HCT116 (cell line): ENCODE data around the gene MEIS2. TPM values are rescaled to one million over a fixed set of nuclear protein-coding genes. Genes with fewer than 3 reads are reported as not detected.

ENCODE experiments used
- ATAC-seq: fragments of 200-7000 bp; cut with Tn5 transposase; 2 replicates; pipeline ENCODE4 v1.9.1; 2020; ENCODE audit warnings: mild to moderate bottlenecking, moderate library complexity
- BruUV-seq: library from RNA; stranded (reverse); fragments of 400-500 nt; replicated peaks from 2 replicates; lab custom pipeline; 2021; lab: Mats Ljungman, UMichigan
- CTCF ChIA-PET: fragments of 300-600 bp; sonication (Branson Sonifier 250); formaldehyde crosslinking; loops from one replicate; lab custom pipeline; 2021; ENCODE audit warnings: antibody characterized with exemption; lab: Charles Lee
- POLR2A ChIA-PET: fragments of 300-600, 350-600 bp; sonication (Branson Sonifier 250); formaldehyde crosslinking; loops from one replicate; lab custom pipeline; 2021; ENCODE audit warnings: antibody characterized with exemption; lab: Charles Lee
- RAD21 ChIA-PET, 2 experiments: fragments of 300-600 bp; sonication (Branson Sonifier 250); formaldehyde crosslinking; loops; one replicate each; lab custom pipeline; 2023; ENCODE audit warnings: low total read pairs in 2 of 2; ENCODE audit not compliant: uncharacterized antibody in 2 of 2, unreplicated experiment in 2 of 2, low non-redundant PET in 1 of 2; lab: Charles Lee
- DNase-seq: peaks from one replicate; pipeline ENCODE4 v3.0.0-alpha.2; 2010; ENCODE audit warnings: low read depth, low spot score
- H2AFZ ChIP-seq: fragments of 200-600 bp; shearing (Covaris generic), sonication (generic); 2 replicates; pipeline ENCODE4 v1.6.1; 2017; ENCODE audit warnings: low read depth, mixed run types, mixed read lengths, antibody characterized with exemption, low read length; ENCODE audit not compliant: poor library complexity, severe bottlenecking
- H3K27ac ChIP-seq: 2 replicates; pipeline ENCODE4 v1.5.1; 2012; ENCODE audit warnings: low read depth, low read length
- H3K27me3 ChIP-seq: fragments of 200-600 bp; sonication (generic); 2 replicates; pipeline ENCODE4 v1.6.1; 2016; ENCODE audit warnings: mixed run types, low read length, mixed read lengths; ENCODE audit not compliant: insufficient read depth
- H3K36me3 ChIP-seq, 2 experiments: fragments of 200-500 bp in 1 of 2; fragments of 200-600 bp in 1 of 2; sonication (Bioruptor generic) in 1 of 2; sonication (generic) in 1 of 2; 2 replicates each; pipeline versions ENCODE4 v1.5.1 to v1.6.1; 2014 to 2016; ENCODE audit warnings: low read length in 2 of 2, inconsistent platforms in 1 of 2, mixed read lengths in 1 of 2, mixed run types in 1 of 2; ENCODE audit not compliant: insufficient read depth in 2 of 2, control insufficient read depth in 1 of 2
- H3K4me1 ChIP-seq, 2 experiments: fragments of 200-600 bp in 1 of 2; sonication (generic) in 1 of 2; 2 replicates each; pipeline versions ENCODE4 v1.5.1 to v1.6.1; 2012 to 2017; ENCODE audit warnings: low read length in 2 of 2, inconsistent platforms in 1 of 2, mild to moderate bottlenecking in 1 of 2, mixed read lengths in 1 of 2, mixed run types in 1 of 2, moderate library complexity in 1 of 2; ENCODE audit not compliant: insufficient read depth in 2 of 2, control insufficient read depth in 1 of 2
- H3K4me2 ChIP-seq: fragments of 200-600 bp; sonication (generic); 2 replicates; pipeline ENCODE4 v1.6.1; 2017; ENCODE audit warnings: mixed run types, low read length, mixed read lengths
- H3K4me3 ChIP-seq, 2 experiments: fragments of 200-600 bp in 1 of 2; sonication (generic) in 1 of 2; replicated peaks in 1 of 2; 2 replicates each; pipeline ENCODE4 v1.5.1; 2011 to 2016; ENCODE audit warnings: low read length in 2 of 2, control low read depth in 1 of 2, low read depth in 1 of 2, mild to moderate bottlenecking in 1 of 2, mixed read lengths in 1 of 2, mixed run types in 1 of 2
- H3K79me2 ChIP-seq: fragments of 200-600 bp; sonication (generic); 2 replicates; pipeline ENCODE4 v1.6.1; 2017; ENCODE audit warnings: mild to moderate bottlenecking, mixed run types, low read length, moderate library complexity, mixed read lengths; ENCODE audit not compliant: insufficient read depth
- H3K9ac ChIP-seq: fragments of 200-600 bp; sonication (generic); 2 replicates; pipeline ENCODE4 v1.6.1; 2016; ENCODE audit warnings: low read length, mixed read lengths
- H3K9me2 ChIP-seq: fragments of 200-600 bp; sonication (generic), shearing (Covaris generic); 2 replicates; pipeline ENCODE4 v1.6.1; 2017; ENCODE audit warnings: mixed run types, mild to moderate bottlenecking, moderate library complexity; ENCODE audit not compliant: insufficient read depth
- H3K9me3 ChIP-seq, 2 experiments: fragments of 200-500 bp in 1 of 2; fragments of 200-600 bp in 1 of 2; sonication (Bioruptor generic) in 1 of 2; sonication (generic) in 1 of 2; 2 replicates each; pipeline ENCODE4 v1.6.1; 2014 to 2017; ENCODE audit warnings: low read length in 2 of 2, mixed read lengths in 2 of 2, inconsistent platforms in 1 of 2, low read depth in 1 of 2, mild to moderate bottlenecking in 1 of 2, mixed run types in 1 of 2, moderate library complexity in 1 of 2; ENCODE audit not compliant: control insufficient read depth in 1 of 2, insufficient read depth in 1 of 2
- H4K20me1 ChIP-seq: fragments of 200-600 bp; sonication (generic), shearing (Covaris generic); 2 replicates; pipeline ENCODE4 v1.6.1; 2017; ENCODE audit warnings: mixed run types, mild to moderate bottlenecking, moderate library complexity; ENCODE audit not compliant: insufficient read depth
- CEBPB ChIP-seq: IDR thresholded peaks from 2 replicates; pipeline ENCODE4 v1.6.1; 2012; ENCODE audit warnings: low read depth
- FOSL1 ChIP-seq: IDR thresholded peaks from 2 replicates; pipeline ENCODE4 v1.6.1; 2012; ENCODE audit warnings: low read depth
- JUND ChIP-seq: IDR thresholded peaks from 2 replicates; pipeline ENCODE4 v1.6.1; 2012
- POLR2A ChIP-seq: IDR thresholded peaks from 2 replicates; pipeline ENCODE4 v1.7.0; 2011; ENCODE audit warnings: borderline replicate concordance; ENCODE audit not compliant: insufficient read depth, insufficient read length; ENCODE audit errors: extremely low read depth
- SIN3A ChIP-seq: IDR thresholded peaks from 2 replicates; pipeline ENCODE4 v1.6.1; 2012; ENCODE audit warnings: low read depth
- SP1 ChIP-seq: IDR thresholded peaks from 2 replicates; pipeline ENCODE4 v1.6.1; 2012; ENCODE audit warnings: low read depth
- TCF7L2 ChIP-seq: IDR thresholded peaks from 2 replicates; pipeline ENCODE4 v1.7.0; 2011; ENCODE audit warnings: borderline replicate concordance, inconsistent platforms; ENCODE audit not compliant: insufficient read depth, insufficient read length; ENCODE audit errors: extremely low read depth
- intact Hi-C: fragments of 100-400 bp; cut with micrococcal nuclease; formaldehyde crosslinking; loops from 2 replicates; pipeline ENCODE4 v1.10.0; 2022
- total RNA-seq: library from RNA; stranded (reverse); gene quantifications from one replicate; pipeline ENCODE4 v1.2.1, GENCODE V29; 2021; ENCODE audit not compliant: unreplicated experiment
- TF ChIP-seq, protein P1 (sequence below): IDR thresholded peaks from 2 replicates; pipeline ENCODE4 v1.6.1; 2012
- TF ChIP-seq, protein P2 (sequence below): IDR thresholded peaks from 2 replicates; pipeline ENCODE4 v1.6.1; 2011; ENCODE audit warnings: mild to moderate bottlenecking, low read length, moderate library complexity; ENCODE audit not compliant: insufficient replicate concordance; ENCODE audit errors: extremely low read depth
- TF ChIP-seq, protein P3 (sequence below): IDR thresholded peaks from 2 replicates; pipeline ENCODE4 v1.6.1; 2012; ENCODE audit warnings: low read depth

Gene MEIS2
- total RNA-seq, 1 experiment from 2014 or later = 11.5 TPM

DNA sequence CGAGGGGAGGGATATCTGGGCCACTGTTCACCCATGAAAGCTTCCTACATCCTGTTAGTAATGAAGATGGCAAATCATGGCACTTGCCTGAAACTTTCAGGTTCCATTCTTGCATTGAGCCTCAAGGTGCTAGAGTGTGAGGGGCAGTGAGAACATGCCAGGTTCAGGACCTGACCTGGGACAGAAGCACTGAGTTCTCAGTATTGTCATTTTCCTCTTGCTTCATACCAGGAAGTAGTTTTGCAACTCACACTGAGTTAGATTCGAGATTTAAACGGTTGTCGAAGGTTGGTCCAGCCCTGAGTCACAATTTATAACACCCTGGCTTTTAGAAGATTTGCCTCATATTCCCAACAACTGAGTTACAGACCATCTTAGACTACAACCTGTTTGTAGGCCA lies 11.8 kb upstream of the MEIS2 start:
- no TSS peak for BruUV-seq
- no peak for ATAC-seq
- intact Hi-C loops = no loop called here

More for the DNA sequence above, 11.8 kb upstream of the MEIS2 start:
- no peak overlapping the region for H3K4me2 ChIP-seq
- POLR2A ChIA-PET = no interaction called here
- CTCF ChIA-PET = no interaction called here
- RAD21 ChIA-PET = no interaction called here
- H3K4me1 ChIP-seq = no peaks in the 10 kb centered on the region
- H3K4me3 ChIP-seq = no peak overlapping the region
- no peaks in the 10 kb centered on the region for H3K79me2 ChIP-seq
- DNase-seq = no peak
- H2AFZ ChIP-seq = no peak overlapping the region
- no peaks in the 10 kb centered on the region for H3K9me2 ChIP-seq
- no peaks in the 10 kb centered on the region for H3K36me3 ChIP-seq
- H3K27me3 ChIP-seq = no peaks in the 10 kb centered on the region
- H3K9ac ChIP-seq = no peak overlapping the region
- no peak overlapping the region for H3K27ac ChIP-seq
- H3K9me3 ChIP-seq = no peaks in the 10 kb centered on the region
- no peaks in the 10 kb centered on the region for H4K20me1 ChIP-seq
- TF ChIP-seq JUND = no peak
- TF ChIP-seq CEBPB = no peak
- no peak for TF ChIP-seq FOSL1
- TF ChIP-seq SP1 = no peak
- TF ChIP-seq SIN3A = no peak
- TF ChIP-seq, protein P1, sequence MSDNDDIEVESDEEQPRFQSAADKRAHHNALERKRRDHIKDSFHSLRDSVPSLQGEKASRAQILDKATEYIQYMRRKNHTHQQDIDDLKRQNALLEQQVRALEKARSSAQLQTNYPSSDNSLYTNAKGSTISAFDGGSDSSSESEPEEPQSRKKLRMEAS = no peak
- TF ChIP-seq, protein P2, sequence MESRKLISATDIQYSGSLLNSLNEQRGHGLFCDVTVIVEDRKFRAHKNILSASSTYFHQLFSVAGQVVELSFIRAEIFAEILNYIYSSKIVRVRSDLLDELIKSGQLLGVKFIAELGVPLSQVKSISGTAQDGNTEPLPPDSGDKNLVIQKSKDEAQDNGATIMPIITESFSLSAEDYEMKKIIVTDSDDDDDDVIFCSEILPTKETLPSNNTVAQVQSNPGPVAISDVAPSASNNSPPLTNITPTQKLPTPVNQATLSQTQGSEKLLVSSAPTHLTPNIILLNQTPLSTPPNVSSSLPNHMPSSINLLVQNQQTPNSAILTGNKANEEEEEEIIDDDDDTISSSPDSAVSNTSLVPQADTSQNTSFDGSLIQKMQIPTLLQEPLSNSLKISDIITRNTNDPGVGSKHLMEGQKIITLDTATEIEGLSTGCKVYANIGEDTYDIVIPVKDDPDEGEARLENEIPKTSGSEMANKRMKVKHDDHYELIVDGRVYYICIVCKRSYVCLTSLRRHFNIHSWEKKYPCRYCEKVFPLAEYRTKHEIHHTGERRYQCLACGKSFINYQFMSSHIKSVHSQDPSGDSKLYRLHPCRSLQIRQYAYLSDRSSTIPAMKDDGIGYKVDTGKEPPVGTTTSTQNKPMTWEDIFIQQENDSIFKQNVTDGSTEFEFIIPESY = no peak
- TF ChIP-seq POLR2A = no peak
- TF ChIP-seq, protein P3, sequence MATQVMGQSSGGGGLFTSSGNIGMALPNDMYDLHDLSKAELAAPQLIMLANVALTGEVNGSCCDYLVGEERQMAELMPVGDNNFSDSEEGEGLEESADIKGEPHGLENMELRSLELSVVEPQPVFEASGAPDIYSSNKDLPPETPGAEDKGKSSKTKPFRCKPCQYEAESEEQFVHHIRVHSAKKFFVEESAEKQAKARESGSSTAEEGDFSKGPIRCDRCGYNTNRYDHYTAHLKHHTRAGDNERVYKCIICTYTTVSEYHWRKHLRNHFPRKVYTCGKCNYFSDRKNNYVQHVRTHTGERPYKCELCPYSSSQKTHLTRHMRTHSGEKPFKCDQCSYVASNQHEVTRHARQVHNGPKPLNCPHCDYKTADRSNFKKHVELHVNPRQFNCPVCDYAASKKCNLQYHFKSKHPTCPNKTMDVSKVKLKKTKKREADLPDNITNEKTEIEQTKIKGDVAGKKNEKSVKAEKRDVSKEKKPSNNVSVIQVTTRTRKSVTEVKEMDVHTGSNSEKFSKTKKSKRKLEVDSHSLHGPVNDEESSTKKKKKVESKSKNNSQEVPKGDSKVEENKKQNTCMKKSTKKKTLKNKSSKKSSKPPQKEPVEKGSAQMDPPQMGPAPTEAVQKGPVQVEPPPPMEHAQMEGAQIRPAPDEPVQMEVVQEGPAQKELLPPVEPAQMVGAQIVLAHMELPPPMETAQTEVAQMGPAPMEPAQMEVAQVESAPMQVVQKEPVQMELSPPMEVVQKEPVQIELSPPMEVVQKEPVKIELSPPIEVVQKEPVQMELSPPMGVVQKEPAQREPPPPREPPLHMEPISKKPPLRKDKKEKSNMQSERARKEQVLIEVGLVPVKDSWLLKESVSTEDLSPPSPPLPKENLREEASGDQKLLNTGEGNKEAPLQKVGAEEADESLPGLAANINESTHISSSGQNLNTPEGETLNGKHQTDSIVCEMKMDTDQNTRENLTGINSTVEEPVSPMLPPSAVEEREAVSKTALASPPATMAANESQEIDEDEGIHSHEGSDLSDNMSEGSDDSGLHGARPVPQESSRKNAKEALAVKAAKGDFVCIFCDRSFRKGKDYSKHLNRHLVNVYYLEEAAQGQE = no peak
- no peak for TF ChIP-seq TCF7L2
